T-helper 1 cell treated with Interleukin-12 subunit alpha and Interleukin-12 subunit beta and Interleukin-4 antibody, amounts not matched to agents 30 ng/mL and 1 ng/mL, for 36 hours (primary cell): ENCODE measurements around the gene ZRSR2. TPM values are rescaled to one million over a fixed set of nuclear protein-coding genes. Genes with fewer than 3 reads are reported as not detected.
"Not testable (repeated sequence)": the region's sequence is repeated elsewhere in the genome, so short reads cannot be mapped to it uniquely, and the experiment has no call there.

Source experiments
- intact Hi-C: fragments of 100-400 bp; cut with micrococcal nuclease; formaldehyde crosslinking; loops from one replicate; pipeline ENCODE4 v1.15.1; 2024
- total RNA-seq: library from RNA; stranded (reverse); gene quantifications from 2 replicates; pipeline ENCODE4 v1.2.3, GENCODE V29; 2022

Gene ZRSR2
- total RNA-seq, 1 donor from 2014 or later, result 23.4 TPM

GRCh38 chrX:15790769-15791290 is 546 bp downstream of the ZRSR2 start:
- intact Hi-C loops, result loop anchor here (1.0 to 2.0 kb wide), 13 partner anchors 9 to 1079 kb away; partner anchors contain the start of genes CA5B, PIGA, PIR and RBBP7

DNA sequence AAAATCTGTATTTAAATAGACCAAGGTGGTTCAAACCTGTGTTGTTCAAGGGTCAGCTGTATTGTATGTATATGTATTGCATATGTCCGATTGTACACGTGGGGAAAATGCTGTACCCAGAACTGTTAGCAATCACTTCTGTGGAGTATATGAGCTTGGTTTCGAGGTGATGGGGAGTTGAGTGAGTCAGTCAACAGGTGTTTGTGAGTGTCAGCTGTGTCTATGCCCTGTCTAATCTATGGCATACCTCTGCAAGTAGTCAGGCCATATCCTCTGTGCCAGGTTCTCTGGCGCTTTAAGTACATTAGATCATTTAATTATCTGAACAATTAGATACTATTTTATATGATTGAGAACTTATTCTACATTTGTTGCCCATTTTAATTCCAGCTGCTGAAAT is 7.4 kb downstream of the ZRSR2 start:
- intact Hi-C loops, result no loop called here

- intact Hi-C loops, result no loop called here
Observed at GRCh38 chrX:15804563-15804962, 14.3 kb downstream of the ZRSR2 start.

GRCh38 chrX:15808254-15808653 is 18.0 kb downstream of the ZRSR2 start:
- intact Hi-C loops, result no loop called here

DNA sequence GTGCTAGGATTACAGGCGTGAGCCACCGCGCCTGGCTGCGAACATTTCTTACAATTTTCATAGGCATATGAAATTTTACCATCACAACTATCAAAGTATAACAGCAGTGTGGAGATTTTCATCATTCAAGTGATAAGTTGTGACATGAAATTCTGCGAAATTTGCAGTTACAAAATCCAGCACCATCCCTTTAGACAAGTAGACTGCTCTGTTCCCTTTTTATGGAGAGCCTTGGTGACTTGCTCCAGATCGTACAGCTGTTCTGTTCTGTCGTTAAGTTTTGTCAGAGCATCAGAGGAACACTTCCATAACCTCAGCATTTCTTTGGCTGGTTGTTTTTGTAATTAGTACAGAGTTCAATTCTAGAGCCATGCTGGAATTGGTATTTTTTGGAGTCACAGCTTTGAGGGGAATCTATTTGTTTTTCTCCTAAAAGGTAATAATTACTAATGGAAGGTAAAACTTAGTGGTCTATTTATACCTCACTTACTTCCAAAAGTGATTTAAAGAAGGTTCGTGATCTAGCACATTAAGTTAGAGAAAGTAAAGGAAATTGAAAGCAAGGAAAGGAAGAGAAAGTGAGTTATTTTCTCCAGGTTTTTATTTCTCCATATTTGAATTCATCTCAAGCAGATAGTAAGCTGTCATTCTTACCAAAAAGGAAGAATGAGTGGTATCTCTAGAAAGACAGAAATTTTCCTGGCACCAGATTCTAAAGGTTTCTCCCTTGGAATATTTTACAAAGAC is 22.1 kb downstream of the ZRSR2 start:
- intact Hi-C loops, result no loop called here

DNA sequence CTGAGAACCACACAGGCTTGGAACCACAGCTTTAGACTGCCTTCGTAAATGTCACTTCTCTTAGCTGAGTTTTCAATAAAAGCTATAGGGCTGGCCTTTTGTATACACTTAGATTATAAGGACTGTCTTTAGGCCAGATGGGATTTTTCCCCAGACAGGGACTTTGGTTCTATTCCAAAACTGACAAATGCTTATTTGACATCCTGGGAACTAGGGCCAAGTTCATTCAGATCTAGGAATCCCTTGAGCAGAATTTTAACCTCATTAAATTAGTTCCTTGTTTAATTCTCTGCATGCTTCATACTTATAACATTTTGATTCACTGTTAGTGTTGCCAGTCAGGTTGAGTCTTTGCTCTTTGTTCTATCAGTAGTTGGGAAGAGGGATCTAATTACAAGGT is 23.1 kb downstream of the ZRSR2 start:
- intact Hi-C loops, result no loop called here

DNA sequence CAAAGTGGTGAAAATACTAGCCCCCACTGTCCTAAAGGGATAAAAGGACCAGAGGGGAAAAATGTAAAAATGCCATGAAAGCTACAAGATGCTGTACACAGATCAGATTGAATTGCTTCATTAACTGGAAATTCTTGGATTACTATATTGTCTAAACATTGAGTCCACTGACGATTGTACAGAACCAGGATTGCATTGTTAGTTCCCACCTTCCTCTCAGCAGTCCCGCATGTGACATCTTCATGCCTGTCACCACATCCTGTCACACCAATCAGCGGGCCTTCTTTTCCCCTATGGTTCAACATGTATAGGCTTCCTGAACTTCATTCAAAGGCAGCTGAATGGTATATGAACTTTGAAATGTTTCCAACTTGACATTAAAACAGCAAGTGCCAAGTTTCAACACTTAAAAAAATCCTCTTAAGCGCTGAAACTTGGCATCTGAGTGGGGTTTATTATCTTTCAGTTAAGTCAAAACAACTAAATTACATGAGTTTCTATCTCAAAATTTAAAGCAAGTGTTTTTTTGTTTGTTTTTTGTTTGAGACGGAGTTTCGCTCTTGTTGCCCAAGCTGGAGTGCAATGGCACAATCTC is 24.6 kb downstream of the ZRSR2 start:
- intact Hi-C loops, result no loop called here

GRCh38 chrX:15815779-15816437 is 25.6 kb downstream of the ZRSR2 start:
- intact Hi-C loops, result loop anchor here (1.0 to 2.0 kb wide), 6 partner anchors 26 to 129 kb away; partner anchors contain the start of genes AP1S2, CA5B and ZRSR2

- intact Hi-C loops, result loop anchor here (1.0 to 2.0 kb wide), 6 partner anchors 26 to 129 kb away; partner anchors contain the start of genes AP1S2, CA5B and ZRSR2
Observed at GRCh38 chrX:15816438-15816809, 26.1 kb downstream of the ZRSR2 start.

DNA sequence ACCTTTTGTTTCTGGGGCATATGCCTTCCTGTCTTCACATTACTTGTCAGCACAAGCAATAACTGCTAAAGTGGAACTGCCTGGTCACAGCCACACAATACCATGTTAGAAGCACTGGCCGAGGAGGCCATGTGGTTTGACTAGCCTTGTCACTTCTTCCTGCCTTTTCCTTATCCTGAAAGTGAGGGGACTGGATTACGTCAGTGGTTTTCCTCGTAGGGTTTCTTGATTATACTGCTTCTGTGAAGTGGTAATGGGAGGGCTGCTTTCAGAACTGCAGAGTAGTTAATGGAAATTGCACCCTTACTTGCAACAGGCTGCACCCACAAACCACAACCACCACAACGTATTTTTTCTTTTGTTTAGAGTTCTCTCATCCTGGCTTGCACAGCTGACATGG is 26.6 kb downstream of the ZRSR2 start:
- intact Hi-C loops, result loop anchor here (1.0 to 2.0 kb wide), 6 partner anchors 27 to 130 kb away; partner anchors contain the start of genes AP1S2, CA5B and ZRSR2

- intact Hi-C loops, result no loop called here
Observed at GRCh38 chrX:15820106-15821073, 30.1 kb downstream of the ZRSR2 start.

DNA sequence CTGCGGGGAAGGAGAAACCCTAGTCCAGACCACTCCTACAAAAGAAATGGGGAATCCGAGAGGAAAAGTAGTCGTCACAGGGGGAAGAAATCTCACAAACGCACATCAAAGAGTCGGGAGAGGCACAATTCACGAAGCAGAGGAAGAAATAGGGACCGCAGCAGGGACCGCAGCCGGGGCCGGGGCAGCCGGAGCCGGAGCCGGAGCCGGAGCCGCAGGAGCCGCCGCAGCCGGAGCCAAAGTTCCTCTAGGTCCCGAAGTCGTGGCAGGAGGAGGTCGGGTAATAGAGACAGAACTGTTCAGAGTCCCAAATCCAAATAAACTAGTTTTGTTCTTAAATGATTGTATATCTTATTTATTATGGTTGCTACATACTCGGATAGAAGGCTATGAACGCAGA is 32.6 kb downstream of the ZRSR2 start:
- intact Hi-C loops, result no loop called here

DNA sequence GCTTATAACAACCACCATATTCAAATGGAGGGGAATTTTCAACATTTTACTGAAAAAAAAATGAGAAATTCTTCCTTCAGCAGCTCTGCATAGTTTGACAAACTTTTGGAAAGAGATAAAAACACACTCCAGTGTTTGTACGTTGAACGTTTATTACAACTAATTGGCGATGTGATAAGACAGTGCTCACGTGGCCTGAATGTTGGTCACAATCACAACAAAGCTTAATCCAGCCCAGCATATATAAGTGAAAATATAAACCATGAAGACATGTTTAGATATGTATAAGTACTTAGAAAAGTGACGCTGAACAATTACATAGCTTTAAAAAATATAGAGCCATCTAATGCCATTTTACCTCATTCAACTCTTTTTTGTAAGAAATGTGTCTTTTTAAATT is 35.7 kb downstream of the ZRSR2 start:
- intact Hi-C loops, result no loop called here

DNA sequence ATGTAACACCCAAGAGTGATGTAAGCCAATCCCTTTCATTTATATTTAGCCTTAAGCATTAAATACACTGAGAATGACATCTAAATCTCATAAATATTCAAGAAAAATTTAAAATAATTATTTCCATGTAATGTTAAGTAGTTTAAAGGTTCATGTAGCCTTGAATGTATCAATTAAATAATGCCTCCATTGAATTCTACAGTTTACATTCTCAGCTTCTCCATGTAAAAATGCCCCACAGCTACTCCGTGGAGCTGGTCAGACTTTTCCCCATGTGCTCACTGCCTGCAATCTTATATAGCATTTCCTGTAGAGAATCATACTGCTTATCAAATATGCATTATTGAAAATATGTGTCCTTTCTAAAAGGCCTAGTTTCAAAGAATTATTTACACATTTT is 38.9 kb downstream of the ZRSR2 start:
- intact Hi-C loops, result no loop called here

GRCh38 chrX:15831347-15831746 is 41.1 kb downstream of the ZRSR2 start:
- intact Hi-C loops, result not testable (repeated sequence)

GRCh38 chrX:15834053-15834452 is 43.8 kb downstream of the ZRSR2 start:
- intact Hi-C loops, result no loop called here

DNA sequence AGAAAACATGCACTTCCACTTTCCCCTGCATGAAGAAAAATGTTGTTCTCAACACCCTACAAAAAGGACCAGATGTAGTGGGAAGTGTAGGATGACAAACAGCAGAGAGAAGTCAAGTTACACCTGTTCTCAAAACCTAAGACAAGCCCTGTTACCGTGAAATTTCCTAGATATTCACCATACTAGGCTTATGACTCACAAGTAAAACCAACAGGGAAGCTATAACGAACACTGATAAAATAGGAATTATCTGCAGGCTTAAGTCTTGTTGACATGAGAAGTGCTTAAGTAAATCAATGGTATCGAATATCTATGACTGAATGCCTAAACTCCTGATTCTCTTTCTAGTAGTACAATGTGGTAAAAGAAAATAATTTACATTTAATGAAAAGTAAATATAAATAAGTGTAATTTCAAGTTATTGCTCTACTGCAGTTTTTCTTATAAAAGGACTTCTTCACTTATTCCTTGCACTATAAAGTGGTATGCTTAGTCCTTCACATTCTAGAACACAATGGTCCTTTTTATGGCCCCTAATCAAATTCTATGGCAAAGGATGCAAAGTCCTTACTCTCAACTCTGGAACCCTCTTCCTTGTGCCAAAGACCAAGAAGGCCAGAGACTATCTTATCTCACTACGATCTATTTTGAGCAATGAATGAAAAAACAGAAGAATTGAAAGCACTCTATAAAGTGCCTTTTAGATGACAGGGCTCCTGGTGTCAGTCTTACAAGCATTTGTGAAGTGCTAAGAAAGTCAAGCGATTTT is 44.7 kb downstream of the ZRSR2 start:
- intact Hi-C loops, result no loop called here

- intact Hi-C loops, result no loop called here
Observed at GRCh38 chrX:15838017-15838416, 47.7 kb downstream of the ZRSR2 start.

- intact Hi-C loops, result no loop called here
Observed at GRCh38 chrX:15841853-15842516, 51.7 kb downstream of the ZRSR2 start.

GRCh38 chrX:15843960-15844359 is 53.7 kb downstream of the ZRSR2 start:
- intact Hi-C loops, result no loop called here
